GM18498 (cell line): Measurements from ENCODE around the gene CNST.
"Not testable (repeated sequence)": the region's sequence is repeated elsewhere in the genome, so short reads cannot be mapped to it uniquely, and the experiment has no call there.

Experiments used
- ATAC-seq: cut with Tn5 transposase; IDR thresholded peaks from one replicate; pipeline ENCODE4 v1.9.1; 2021; ENCODE audit warnings: mild to moderate bottlenecking, moderate library complexity; ENCODE audit not compliant: unreplicated experiment

The CNST gene

DNA sequence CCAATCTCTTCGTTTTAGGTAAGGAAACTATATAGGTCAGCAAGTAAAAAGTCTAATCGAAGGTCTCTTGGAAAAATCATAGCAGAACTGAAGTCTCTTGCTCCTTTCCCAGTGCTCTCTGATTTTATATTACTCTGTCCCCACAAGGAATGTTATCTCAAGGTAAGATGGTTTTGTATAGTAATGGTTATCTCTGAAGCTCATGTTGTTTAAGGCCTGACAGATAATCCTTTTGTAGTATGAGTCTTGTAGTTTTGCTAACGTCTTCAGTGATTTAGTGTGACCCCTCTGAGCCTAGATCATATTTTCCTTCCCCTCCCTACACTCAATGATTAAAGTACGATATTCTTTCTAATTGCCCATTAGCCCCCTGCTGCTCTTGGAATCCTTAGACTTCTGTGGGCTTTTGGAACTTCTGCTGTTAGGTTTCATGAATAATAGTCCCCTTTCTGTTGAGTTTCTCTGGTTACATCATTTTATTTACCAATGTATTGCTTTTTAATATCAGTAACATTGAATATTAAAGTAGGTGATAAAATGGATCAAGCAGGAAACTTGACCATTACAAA is 52.1 kb downstream of the CNST start:
- ATAC-seq = no peak

DNA sequence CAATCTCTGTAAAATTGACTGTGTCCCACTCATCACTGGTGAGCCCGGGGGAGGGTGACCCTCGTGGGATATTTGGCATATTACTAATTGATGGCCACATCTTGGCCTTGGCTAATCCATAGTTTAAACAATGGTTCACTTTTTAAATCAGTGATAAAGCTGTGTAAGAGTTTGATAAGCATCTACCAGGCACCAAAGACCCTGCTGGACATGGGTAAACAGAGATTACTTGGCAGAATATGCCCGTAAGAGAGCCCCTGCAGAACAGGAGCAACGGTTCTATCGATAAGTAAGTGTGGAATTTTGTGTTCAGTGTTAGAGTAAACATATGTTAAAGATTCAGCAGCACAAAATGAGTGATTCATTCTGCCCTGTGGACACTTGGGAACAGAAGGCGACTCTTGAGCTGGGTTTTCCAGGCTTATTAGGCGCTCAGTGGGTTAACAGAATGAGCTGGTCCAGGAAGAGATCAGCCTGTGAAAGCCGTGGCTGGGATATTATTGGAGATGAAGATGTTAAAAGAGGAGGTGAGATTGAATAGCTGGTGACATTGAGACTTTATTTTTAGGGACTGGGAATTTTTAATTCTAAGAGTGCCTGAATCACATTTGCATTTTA is 55.9 kb downstream of the CNST start:
- ATAC-seq = no peak

DNA sequence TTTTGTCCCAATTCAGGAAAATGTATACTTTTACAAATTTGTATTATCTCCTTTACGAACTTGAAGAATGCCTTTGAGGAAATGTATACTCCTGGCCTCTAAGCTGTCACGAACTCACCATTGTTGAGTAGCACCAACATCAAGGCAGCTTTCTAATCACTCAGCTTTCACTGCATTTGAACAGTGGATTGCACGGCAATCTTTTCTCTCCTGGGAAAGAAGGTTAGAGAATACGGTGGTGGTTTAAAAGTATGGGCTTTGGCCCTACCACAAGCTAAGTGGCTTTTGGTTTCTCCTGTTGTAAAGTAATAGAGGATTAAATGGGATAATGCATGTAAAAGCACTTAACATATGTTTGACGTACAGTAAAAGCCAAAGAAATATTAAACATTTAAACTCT is 57.8 kb downstream of the CNST start:
- no peak for ATAC-seq

DNA sequence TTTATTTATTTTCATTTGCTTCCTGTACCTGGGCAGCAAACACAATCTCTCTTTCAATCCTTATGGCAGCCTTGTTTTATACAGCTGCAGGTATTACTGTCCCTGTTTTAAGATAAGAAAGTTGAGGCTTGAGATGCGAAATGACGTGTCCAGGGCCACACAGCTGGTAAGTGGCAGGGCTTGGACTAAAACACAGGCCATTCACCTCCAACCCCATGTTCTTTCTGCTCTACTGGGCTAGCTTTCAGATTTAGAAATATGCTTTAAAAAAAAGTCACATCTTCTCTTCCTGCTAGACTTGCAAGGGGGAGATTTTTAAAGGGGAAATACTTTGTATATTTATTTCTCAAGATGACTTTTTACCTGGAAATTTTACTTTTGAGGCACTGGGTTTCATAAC is 62.8 kb downstream of the CNST start:
- ATAC-seq = peak; percentile 94

DNA sequence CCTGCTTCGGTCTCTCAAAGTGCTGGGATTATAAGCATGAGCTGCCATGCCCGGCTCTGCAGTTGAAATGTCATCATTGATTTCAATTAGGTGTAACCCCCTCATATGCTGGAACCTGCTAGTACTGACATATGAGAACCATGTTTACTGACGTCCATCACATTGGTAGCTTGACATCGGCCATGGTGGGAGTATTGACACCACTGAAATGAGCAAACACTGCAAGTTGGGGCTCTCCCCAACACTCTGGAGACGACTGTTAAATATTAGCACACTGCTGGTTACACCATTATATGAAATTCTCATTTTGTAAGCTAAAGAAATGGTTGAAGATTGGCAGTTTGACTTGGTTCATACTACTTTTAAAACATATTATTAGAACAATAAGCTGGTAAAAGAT is 63.7 kb downstream of the CNST start:
- no peak for ATAC-seq

DNA sequence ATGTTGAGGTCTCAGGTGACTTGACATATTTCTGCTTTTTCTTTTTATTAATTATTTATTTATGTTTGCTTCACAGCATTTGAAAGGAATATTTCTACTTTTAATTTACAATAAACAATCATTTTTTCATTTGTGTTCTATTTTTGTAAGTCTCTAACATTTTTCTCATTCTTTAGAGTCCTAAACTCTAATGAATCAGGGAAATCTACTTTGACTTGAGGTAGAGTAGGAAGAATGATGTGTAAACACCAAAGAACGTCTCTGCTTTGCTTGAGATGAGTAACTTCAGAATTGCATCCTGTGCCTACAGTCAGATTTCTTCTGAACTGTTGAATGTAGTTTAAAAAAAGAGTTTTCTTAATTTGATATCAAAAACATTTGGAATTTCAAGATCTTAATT is 65.2 kb downstream of the CNST start:
- ATAC-seq = no peak

DNA sequence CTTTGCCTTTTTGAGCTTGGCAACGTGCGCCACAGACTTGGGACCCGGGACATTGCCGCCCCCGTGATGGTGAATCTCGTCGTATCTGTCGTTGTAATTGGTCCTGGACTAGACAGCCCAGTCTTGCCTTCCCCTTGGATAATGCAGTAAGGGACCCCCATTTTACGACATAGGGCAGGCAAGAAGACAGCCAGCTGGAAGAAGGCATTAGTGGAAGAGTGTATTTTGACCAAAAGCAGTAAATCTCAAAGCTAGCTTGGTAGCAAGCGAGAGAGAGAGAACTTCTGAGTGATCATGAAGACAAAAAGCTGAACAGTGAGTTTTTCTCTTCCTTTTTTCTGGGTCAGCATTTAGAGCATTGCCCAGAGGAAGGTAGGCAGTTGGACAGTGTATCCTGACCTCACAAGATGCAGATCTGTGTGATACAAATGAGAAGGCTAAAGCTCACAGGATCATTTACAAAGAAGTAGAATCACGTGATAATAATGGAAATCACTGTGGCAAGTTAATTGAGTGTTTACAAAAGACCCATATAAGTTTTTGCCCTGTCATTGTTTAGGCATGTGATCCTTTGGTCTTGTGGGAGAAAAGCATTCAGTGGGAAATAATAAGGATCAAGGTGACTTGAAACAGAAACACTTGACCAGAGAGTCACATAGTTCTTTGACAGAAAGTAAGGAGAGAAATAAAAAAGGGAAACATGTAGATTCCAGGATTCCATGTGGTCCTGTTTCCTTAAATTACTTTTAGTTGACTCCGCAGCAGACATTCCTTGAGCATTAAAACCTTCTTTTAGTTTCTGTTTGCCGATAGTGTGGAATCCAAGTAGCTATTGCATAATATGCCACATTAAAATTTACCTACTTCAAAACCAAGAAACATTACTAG is 66.3 kb downstream of the CNST start:
- no peak for ATAC-seq

DNA sequence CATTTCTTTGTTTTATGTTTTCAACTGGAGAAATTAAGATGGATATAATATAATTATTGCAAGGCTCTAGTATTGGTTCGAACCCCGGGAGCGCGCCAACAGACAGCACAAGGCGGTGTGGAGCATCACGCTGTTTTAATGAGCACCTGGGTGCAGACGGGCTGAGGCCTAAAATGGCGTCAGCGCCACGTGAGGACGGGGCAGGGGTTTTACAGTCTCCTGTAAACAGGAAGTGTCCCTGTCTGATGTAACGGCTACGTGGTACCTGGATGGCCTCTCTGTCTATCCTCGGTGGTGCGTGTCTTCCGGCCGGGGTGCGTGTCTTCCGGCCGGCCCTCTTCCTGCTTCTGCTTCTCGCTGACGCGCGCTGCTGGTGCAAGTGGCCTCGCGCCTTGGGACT is 68.4 kb downstream of the CNST start:
- ATAC-seq = not testable (repeated sequence)

DNA sequence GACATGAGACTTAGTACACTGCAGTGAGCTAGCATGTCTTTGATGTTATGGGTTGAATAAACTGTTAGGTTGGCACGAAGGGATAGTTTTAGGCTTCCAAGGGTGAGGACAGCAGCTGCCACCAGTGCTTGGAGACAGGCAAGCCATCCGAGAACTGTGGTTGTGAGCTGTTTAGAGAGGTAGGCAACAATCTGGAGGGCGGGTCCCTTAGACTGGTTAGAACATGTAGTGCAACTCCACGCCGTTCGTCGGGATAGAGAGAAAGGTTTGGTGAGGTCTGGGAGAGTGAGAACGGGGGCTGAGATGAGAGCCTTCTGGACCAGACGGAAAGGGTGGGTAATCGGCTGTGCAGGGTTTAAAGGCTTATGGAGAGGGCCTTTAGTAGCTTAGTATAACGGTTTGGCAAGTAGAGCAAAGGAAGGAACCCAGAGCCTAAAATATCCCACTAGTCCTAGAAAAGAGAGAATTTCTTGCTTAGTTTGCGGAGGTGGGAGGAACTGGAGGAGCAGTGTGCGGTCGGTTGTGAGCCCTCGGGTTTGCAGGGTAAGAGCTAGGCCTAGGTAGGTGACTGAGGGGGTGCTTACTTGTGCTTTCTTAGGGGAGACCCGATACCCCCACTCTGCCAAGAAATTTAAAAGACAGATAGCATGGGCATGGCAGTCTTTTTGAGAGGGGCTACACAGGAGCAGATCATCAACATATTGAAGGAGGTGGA is 72.8 kb downstream of the CNST start:
- ATAC-seq = no peak

DNA sequence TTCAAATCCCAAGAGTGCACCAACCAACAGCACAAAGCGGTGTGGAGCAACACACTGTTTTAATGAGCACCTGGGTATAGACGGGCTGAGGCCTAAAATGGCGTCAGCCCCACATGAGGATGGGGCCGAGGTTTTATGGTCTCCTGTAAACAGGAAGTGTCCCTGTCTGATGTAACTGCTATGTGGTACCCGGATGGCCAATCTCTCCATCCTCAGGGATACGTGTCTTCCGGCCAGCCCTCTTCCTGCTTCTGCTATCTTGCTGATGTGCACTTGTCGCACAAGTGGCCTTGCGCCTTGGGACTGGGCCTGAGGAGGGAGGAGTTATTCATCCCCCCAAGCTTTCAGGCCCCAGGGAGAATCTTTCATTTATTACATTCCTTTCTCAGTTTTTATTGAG is 73.5 kb downstream of the CNST start:
- ATAC-seq = no peak

DNA sequence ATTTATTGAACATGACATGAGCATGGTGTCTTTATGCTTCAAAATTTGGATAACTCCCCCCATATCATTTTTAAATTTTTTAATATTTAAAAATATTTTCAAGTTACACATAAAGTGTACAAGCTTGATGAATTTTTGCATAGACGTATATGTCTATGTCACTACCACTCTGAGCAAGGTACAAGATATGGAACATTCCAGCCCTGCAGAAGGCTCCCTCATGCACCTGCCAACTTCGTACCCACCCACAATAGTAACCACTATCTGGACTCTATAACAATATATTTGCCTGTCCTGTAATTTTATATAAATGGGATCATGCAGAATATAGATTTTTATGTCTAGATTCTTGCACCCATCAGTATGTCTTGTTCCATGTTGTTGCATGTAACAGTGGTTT is 74.5 kb downstream of the CNST start:
- ATAC-seq = no peak

DNA sequence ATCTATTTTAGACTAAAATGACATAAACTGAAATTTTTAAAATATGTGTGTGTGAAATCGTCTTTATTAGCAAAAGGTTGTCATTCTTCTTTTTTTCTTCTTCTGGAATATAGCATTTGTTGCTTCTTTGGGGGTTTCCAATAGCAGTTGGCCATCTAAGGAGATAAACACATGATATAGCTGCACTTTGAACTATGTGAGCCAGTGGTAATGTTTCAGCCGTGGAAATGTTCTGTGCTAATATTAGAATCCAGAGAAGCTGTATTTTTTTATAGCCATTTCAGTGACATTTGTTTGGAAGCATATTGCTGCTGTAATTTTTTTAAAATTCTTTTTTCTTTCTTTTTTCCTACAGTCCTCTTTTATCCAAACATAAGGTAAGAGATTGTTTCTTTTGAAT is 75.1 kb downstream of the CNST start:
- no peak for ATAC-seq

DNA sequence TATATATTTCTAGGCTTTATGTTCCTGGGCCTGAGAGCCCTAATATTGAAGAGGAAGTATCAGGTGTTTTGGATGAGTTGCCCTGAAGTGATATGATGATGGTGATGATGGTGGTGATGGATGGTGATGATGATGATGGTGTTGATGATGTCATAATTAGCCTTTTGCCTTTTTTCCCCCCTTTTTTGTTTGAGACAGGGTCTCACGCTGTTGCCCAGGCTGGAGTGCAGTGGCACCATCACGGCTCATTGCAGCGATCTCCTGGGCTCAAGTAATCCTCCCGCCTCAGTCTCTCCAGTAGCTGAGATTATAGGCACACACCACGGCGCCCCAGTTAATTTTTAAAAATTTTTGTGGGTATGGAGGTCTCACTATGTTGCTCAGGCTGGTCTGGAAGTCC is 76.5 kb downstream of the CNST start:
- ATAC-seq = no peak

DNA sequence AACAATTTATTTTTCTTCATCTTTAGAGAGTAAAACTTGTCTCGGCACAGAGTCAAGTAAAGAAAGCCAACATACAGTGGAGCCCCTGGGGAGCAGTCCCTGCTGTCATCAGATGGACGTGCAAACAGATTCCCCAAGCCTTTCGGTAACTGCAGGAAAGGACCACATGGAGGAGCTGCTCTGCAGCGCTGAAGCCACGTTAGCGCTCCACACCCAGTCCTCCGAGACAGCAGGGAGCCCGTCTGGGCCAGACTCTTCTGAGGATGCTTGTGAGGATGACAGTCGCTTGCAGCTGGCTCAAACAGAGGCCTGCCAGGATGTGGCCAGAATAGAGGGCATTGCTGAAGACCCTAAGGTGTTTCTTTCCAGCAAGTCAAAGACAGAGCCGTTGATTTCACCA is 80.9 kb downstream of the CNST start:
- ATAC-seq = no peak

DNA sequence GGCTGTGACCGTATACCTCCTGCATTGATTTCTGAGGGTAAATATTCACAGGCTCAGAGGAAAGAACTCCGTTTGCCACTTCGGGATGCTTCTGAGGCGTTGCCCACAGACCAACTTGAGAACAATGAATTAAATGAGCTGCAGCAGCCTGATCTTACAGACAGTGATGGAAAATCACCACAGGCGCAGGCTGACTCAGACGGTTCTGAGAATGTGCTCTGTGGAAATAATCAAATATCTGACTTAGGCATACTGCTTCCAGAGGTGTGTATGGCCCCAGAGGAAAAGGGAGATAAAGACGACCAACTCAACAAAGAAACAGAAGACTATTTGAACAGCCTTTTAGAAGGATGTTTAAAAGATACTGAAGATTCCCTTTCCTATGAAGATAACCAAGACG is 81.3 kb downstream of the CNST start:
- ATAC-seq = no peak

DNA sequence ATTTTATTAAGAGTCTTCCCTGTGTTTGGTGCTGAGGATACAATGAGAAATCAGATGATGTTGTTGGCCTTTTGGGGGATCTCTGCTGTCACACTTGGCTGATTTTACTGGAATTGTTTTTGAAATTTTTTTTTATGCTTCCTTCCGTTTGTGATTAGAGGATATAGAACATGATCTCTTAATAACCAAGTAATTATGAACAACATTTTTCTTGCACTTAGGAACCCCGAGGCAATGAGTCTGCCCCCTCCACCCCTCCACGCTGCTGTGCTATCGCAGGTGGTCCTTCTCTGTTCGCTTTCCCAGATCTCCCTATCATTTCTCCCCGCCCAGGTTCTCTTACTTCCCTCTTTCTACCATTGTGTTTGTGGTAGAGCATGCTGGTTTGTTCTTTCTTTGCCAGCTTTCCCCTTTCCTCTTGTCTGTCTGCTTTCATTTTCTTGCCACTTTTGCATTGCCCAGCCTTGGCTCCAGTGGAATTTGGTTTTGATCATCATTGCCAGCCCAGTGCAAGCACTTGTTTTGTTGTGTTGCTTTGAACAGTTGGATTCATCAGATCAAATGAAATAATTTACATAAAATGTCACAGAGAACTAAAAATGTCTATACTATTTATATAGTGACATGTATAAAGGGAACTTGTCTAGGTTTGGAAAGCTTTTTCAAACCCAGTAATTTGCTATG is 84.9 kb downstream of the CNST start:
- ATAC-seq = no peak

DNA sequence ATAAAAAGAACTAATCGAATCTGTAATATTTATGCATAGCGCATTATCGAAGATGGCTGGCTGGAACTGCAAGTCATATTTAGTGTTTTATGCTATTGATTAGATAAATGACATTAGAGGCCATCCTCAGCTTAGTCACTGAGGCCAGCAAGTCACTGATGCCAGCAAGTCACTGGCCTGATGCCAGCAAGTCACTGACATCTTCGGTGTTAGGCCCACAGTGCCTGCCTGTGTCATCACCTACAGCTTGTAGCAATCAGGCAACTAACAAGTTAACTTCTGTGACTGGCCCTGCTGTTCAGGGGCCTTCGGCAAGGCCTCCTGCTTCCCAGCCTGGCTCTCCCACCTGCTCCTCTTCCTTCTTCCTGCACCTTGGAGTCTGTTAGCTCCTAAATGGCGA is 92.3 kb downstream of the CNST start:
- ATAC-seq = no peak

DNA sequence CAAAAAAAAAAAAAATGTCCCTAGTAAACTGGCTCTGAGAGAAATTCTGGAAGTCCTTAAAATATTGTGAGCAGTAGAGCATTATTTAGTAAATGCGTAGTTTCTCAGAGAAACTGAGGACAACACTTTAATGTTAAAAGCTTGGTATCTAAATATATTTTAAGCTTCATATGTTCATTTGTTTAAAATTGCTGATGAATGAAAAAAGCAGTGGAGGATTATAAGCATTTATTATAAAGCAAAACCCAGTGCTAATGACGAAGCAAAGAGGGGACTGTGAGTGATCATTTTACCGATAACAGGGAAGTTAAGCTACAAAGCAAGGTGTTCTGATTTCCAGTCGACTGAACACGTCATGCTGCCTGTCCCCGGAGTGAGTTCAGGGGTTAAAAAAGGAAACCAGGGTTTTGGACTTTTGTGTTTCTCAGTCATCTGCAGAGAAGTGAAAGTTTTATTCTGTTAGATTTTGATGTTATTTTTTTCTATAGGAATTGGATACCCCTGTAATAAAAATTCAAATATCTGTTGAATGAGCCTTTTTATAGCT is 93.4 kb downstream of the CNST start:
- no peak for ATAC-seq

DNA sequence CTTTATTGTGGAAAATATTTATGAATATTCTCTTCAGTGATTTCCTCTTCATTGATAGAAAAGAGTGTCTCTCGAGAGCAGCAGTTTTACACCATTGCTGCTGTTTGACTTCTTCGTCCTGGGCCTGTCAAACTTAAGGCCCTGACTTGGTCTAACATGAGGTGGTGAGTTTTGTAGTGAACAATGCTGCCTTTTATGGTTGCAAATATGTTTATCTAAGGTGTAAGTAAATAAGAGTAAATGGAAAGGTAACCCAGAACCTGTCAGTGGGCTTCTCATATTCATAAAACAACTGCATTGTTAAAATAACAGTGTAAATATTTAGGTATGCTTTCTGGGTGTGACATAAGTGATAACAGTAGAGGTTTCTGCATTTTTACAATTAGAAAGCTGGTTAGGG is 95.2 kb downstream of the CNST start:
- no peak for ATAC-seq

DNA sequence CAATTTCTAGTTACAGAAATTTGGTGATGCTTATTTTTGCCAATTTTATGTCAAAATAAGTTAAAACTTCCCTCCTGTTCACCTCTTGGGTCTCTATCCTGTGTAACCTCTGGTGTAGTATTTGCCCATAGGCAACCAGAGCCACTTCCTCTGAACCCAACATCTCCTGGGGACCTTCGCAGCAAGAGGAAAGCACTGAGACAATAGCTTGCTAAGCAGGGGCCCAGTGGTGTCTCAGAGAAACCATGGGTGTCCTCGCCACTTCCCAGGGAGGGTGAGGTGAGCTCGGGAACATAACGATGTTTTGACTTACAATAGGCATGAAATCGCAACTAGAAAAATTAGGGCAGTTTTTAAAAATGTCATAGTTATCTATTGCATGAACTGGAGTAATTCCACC is 101.5 kb downstream of the CNST start:
- no peak for ATAC-seq

DNA sequence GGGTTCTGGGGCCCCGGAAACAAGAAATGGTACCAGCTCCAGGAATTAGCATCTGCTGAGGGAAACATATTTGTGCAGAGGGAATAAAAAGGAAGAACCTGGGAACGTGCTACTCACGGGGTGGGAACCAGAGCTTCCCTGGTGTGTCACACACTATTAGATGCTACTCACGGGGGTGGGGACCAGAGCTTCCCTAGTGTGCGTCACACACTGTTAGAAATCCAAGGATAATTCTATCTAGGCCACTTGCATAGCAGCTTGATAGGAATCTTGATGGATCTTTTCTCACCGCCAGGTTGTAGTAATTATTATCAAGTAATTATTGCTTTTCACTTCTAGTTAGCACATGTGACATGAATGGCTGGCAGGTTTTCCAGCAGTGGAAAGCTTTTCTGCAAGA is 103.4 kb downstream of the CNST start:
- ATAC-seq = no peak
